GM19324 (cell line): ENCODE measurements around the gene MYMX.
A peak's percentile ranks its signal among the peaks of the same experiment; 100 is the strongest.

ENCODE experiments used
- ATAC-seq: cut with Tn5 transposase; IDR thresholded peaks from one replicate; pipeline ENCODE4 v1.9.1; 2021; ENCODE audit warnings: mild to moderate bottlenecking, moderate library complexity; ENCODE audit not compliant: unreplicated experiment, low FRiP score

MYMX gene

GRCh38 chr6:44219053-44219814 lies 2.5 kb downstream of the MYMX start:
- peak; percentile 55 for ATAC-seq

- ATAC-seq, result no peak
Measured at GRCh38 chr6:44219815-44220784, 3.4 kb downstream of the MYMX start.

GRCh38 chr6:44220913-44221290 lies 4.2 kb downstream of the MYMX start:
- ATAC-seq, result no peak

GRCh38 chr6:44221291-44221960 lies 4.7 kb downstream of the MYMX start:
- ATAC-seq, result peak; percentile 43

- ATAC-seq, result no peak
Measured at GRCh38 chr6:44221961-44222335, 5.2 kb downstream of the MYMX start.

- ATAC-seq, result no peak
Measured at GRCh38 chr6:44222486-44223318, 6.0 kb downstream of the MYMX start.

GRCh38 chr6:44223319-44224028 lies 6.7 kb downstream of the MYMX start, which contains the start of gene SLC29A1:
SLC29A1 (plus strand) TSS chr6:44223595; CDS start chr6:44227314, 3,719 bp downstream.
- ATAC-seq, result peak; percentile 58

- no peak for ATAC-seq
Measured at GRCh38 chr6:44224029-44224964, 7.6 kb downstream of the MYMX start.

- ATAC-seq, result no peak
Measured at GRCh38 chr6:44224965-44225305, 8.2 kb downstream of the MYMX start.

GRCh38 chr6:44225579-44226325 lies 9.0 kb downstream of the MYMX start:
- no peak for ATAC-seq

- no peak for ATAC-seq
Measured at GRCh38 chr6:44226368-44227147, 9.8 kb downstream of the MYMX start.

GRCh38 chr6:44227148-44227793 lies 10.5 kb downstream of the MYMX start:
- ATAC-seq, result no peak

- ATAC-seq, result no peak
Measured at GRCh38 chr6:44228031-44228430, 11.3 kb downstream of the MYMX start.

GRCh38 chr6:44228433-44228832 lies 11.7 kb downstream of the MYMX start:
- no peak for ATAC-seq

- ATAC-seq, result no peak
Measured at GRCh38 chr6:44228836-44229235, 12.1 kb downstream of the MYMX start.

GRCh38 chr6:44229376-44230033 lies 12.8 kb downstream of the MYMX start:
- no peak for ATAC-seq
